ENCODE measurements around the gene SSX2. TPM values are rescaled to one million over a fixed set of nuclear protein-coding genes. Genes with fewer than 3 reads are reported as not detected.
"Not testable (repeated sequence)": the region's sequence is repeated elsewhere in the genome, so short reads cannot be mapped to it uniquely, and the experiment has no call there.

The SSX2 gene
- polyA plus RNA-seq = not detected
- long read RNA-seq, donor 1 = 0 reads
- long read RNA-seq, donor 2 = 0 reads
- long read RNA-seq, donor 3 = 0 reads
- long read RNA-seq, donor 4 = 0 reads
- long read RNA-seq, donor 5 = 0 reads
- long read RNA-seq, donor 6 = 0 reads
- long read RNA-seq, donor 7 = 0 reads
- long read RNA-seq, donor 8 = 0 reads
- long read RNA-seq, donor 9 = 0 reads
- long read RNA-seq, donor 10 = 0 reads

- WGBS, 3 donors = no CpG with 5 or more reads among the region's 13 CpGs
Observed at GRCh38 chrX:52707078-52707477, at the start of gene SSX2. TSS of gene SSX2 (minus strand) at chrX:52707178. CDS start at chrX:52705749, 1,429 bp downstream.

GRCh38 chrX:52750952-52751351 is 44.0 kb upstream of the SSX2 start, which contains the start of gene SSX2B:
TSS of gene SSX2B (plus strand) at chrX:52751252. CDS start at chrX:52752681, 1,429 bp downstream.
- not testable (repeated sequence) for H3K9me3 ChIP-seq (ENCODE audit: control insufficient read depth in 2 of 2, insufficient read depth in 1 of 2, low read depth in 1 of 2, low read length in 1 of 2); H3K4me3 ChIP-seq (ENCODE audit: low read depth in 1 of 3, low read length in 3 of 3); H3K27me3 ChIP-seq (ENCODE audit: control insufficient read depth in 3 of 3, insufficient read depth in 3 of 3, low read length in 3 of 3); DNase-seq; H3K27ac ChIP-seq (ENCODE audit: low read depth in 1 of 3, low read length in 2 of 3); FAIRE-seq; H3K4me1 ChIP-seq (ENCODE audit: control insufficient read depth in 3 of 3, insufficient read depth in 2 of 3, low read depth in 1 of 3, low read length in 2 of 3); H3K36me3 ChIP-seq (ENCODE audit: control insufficient read depth in 3 of 3, insufficient read depth in 2 of 3, low read depth in 1 of 3, low read length in 3 of 3)
- no CpG with 5 or more reads among the region's 13 CpGs for WGBS, 3 donors

More at GRCh38 chrX:52707078-52707477, at the start of gene SSX2:
- H3K36me3 ChIP-seq (ENCODE audit: control insufficient read depth in 3 of 3, insufficient read depth in 2 of 3, low read depth in 1 of 3, low read length in 3 of 3); H3K4me3 ChIP-seq (ENCODE audit: low read depth in 1 of 3, low read length in 3 of 3); H3K4me1 ChIP-seq (ENCODE audit: control insufficient read depth in 3 of 3, insufficient read depth in 2 of 3, low read depth in 1 of 3, low read length in 2 of 3); H3K27me3 ChIP-seq (ENCODE audit: control insufficient read depth in 3 of 3, insufficient read depth in 3 of 3, low read length in 3 of 3); H3K27ac ChIP-seq (ENCODE audit: low read depth in 1 of 3, low read length in 2 of 3); FAIRE-seq; DNase-seq; H3K9me3 ChIP-seq (ENCODE audit: control insufficient read depth in 2 of 2, insufficient read depth in 1 of 2, low read depth in 1 of 2, low read length in 1 of 2): not testable (repeated sequence)

GRCh38 chrX:52692034-52692433 is 14.9 kb downstream of the SSX2 start:
- 69% methylated on average over 1 of the region's 4 CpGs; no CpG with 5 or more reads in 2 of the 3 donors for WGBS, 3 donors
- H3K36me3 ChIP-seq (ENCODE audit: control insufficient read depth in 3 of 3, insufficient read depth in 2 of 3, low read depth in 1 of 3, low read length in 3 of 3); H3K4me1 ChIP-seq (ENCODE audit: control insufficient read depth in 3 of 3, insufficient read depth in 2 of 3, low read depth in 1 of 3, low read length in 2 of 3): not testable (repeated sequence)

GRCh38 chrX:52662218-52662617 is 44.8 kb downstream of the SSX2 start:
- H3K9me3 ChIP-seq (ENCODE audit: control insufficient read depth in 2 of 2, insufficient read depth in 1 of 2, low read depth in 1 of 2, low read length in 1 of 2); H3K27me3 ChIP-seq (ENCODE audit: control insufficient read depth in 3 of 3, insufficient read depth in 3 of 3, low read length in 3 of 3); H3K4me3 ChIP-seq (ENCODE audit: low read depth in 1 of 3, low read length in 3 of 3); DNase-seq; H3K27ac ChIP-seq (ENCODE audit: low read depth in 1 of 3, low read length in 2 of 3); FAIRE-seq; H3K36me3 ChIP-seq (ENCODE audit: control insufficient read depth in 3 of 3, insufficient read depth in 2 of 3, low read depth in 1 of 3, low read length in 3 of 3); H3K4me1 ChIP-seq (ENCODE audit: control insufficient read depth in 3 of 3, insufficient read depth in 2 of 3, low read depth in 1 of 3, low read length in 2 of 3): not testable (repeated sequence)
- WGBS, 3 donors = 79 to 96% (median 92%) methylated on average over 2 of the region's 2 CpGs

More at GRCh38 chrX:52692034-52692433, 14.9 kb downstream of the SSX2 start:
- not testable (repeated sequence) for H3K27ac ChIP-seq (ENCODE audit: low read depth in 1 of 3, low read length in 2 of 3); DNase-seq; H3K27me3 ChIP-seq (ENCODE audit: control insufficient read depth in 3 of 3, insufficient read depth in 3 of 3, low read length in 3 of 3); H3K4me3 ChIP-seq (ENCODE audit: low read depth in 1 of 3, low read length in 3 of 3); FAIRE-seq; H3K9me3 ChIP-seq (ENCODE audit: control insufficient read depth in 2 of 2, insufficient read depth in 1 of 2, low read depth in 1 of 2, low read length in 1 of 2)

- H3K36me3 ChIP-seq (ENCODE audit: control insufficient read depth in 3 of 3, insufficient read depth in 2 of 3, low read depth in 1 of 3, low read length in 3 of 3); FAIRE-seq; DNase-seq; H3K9me3 ChIP-seq (ENCODE audit: control insufficient read depth in 2 of 2, insufficient read depth in 1 of 2, low read depth in 1 of 2, low read length in 1 of 2); H3K27ac ChIP-seq (ENCODE audit: low read depth in 1 of 3, low read length in 2 of 3); H3K4me3 ChIP-seq (ENCODE audit: low read depth in 1 of 3, low read length in 3 of 3); H3K4me1 ChIP-seq (ENCODE audit: control insufficient read depth in 3 of 3, insufficient read depth in 2 of 3, low read depth in 1 of 3, low read length in 2 of 3); H3K27me3 ChIP-seq (ENCODE audit: control insufficient read depth in 3 of 3, insufficient read depth in 3 of 3, low read length in 3 of 3): not testable (repeated sequence)
- 88 to 91% (median 89%) methylated on average over 7 to 8 of the region's 8 CpGs for WGBS, 3 donors
Observed at GRCh38 chrX:52655475-52655874, 51.5 kb downstream of the SSX2 start.

GRCh38 chrX:52654800-52655199 is 52.2 kb downstream of the SSX2 start, which contains the start of gene SSX7:
TSS of gene SSX7 (minus strand) at chrX:52654900. CDS start at chrX:52653472, 1,428 bp downstream.
- H3K27me3 ChIP-seq (ENCODE audit: control insufficient read depth in 3 of 3, insufficient read depth in 3 of 3, low read length in 3 of 3); H3K9me3 ChIP-seq (ENCODE audit: control insufficient read depth in 2 of 2, insufficient read depth in 1 of 2, low read depth in 1 of 2, low read length in 1 of 2); FAIRE-seq; H3K36me3 ChIP-seq (ENCODE audit: control insufficient read depth in 3 of 3, insufficient read depth in 2 of 3, low read depth in 1 of 3, low read length in 3 of 3); DNase-seq; H3K4me3 ChIP-seq (ENCODE audit: low read depth in 1 of 3, low read length in 3 of 3); H3K27ac ChIP-seq (ENCODE audit: low read depth in 1 of 3, low read length in 2 of 3); H3K4me1 ChIP-seq (ENCODE audit: control insufficient read depth in 3 of 3, insufficient read depth in 2 of 3, low read depth in 1 of 3, low read length in 2 of 3): not testable (repeated sequence)
- WGBS, 3 donors = 86 to 91% (median 87%) methylated on average over 9 of the region's 9 CpGs

- not testable (repeated sequence) for H3K36me3 ChIP-seq (ENCODE audit: control insufficient read depth in 3 of 3, insufficient read depth in 2 of 3, low read depth in 1 of 3, low read length in 3 of 3); H3K4me3 ChIP-seq (ENCODE audit: low read depth in 1 of 3, low read length in 3 of 3); FAIRE-seq; H3K9me3 ChIP-seq (ENCODE audit: control insufficient read depth in 2 of 2, insufficient read depth in 1 of 2, low read depth in 1 of 2, low read length in 1 of 2); DNase-seq; H3K27ac ChIP-seq (ENCODE audit: low read depth in 1 of 3, low read length in 2 of 3); H3K4me1 ChIP-seq (ENCODE audit: control insufficient read depth in 3 of 3, insufficient read depth in 2 of 3, low read depth in 1 of 3, low read length in 2 of 3); H3K27me3 ChIP-seq (ENCODE audit: control insufficient read depth in 3 of 3, insufficient read depth in 3 of 3, low read length in 3 of 3)
- WGBS, 3 donors = 55 to 76% (median 71%) methylated on average over 3 of the region's 3 CpGs
Observed at GRCh38 chrX:52650676-52651075, 56.3 kb downstream of the SSX2 start.

GRCh38 chrX:52648956-52649355 is 58.0 kb downstream of the SSX2 start:
- 79 to 93% (median 86%) methylated on average over 7 of the region's 7 CpGs for WGBS, 3 donors
- FAIRE-seq; H3K9me3 ChIP-seq (ENCODE audit: control insufficient read depth in 2 of 2, insufficient read depth in 1 of 2, low read depth in 1 of 2, low read length in 1 of 2); H3K4me3 ChIP-seq (ENCODE audit: low read depth in 1 of 3, low read length in 3 of 3); DNase-seq; H3K4me1 ChIP-seq (ENCODE audit: control insufficient read depth in 3 of 3, insufficient read depth in 2 of 3, low read depth in 1 of 3, low read length in 2 of 3); H3K36me3 ChIP-seq (ENCODE audit: control insufficient read depth in 3 of 3, insufficient read depth in 2 of 3, low read depth in 1 of 3, low read length in 3 of 3); H3K27me3 ChIP-seq (ENCODE audit: control insufficient read depth in 3 of 3, insufficient read depth in 3 of 3, low read length in 3 of 3); H3K27ac ChIP-seq (ENCODE audit: low read depth in 1 of 3, low read length in 2 of 3): not testable (repeated sequence)

All from small intestine (tissue), 16 donors.